Spleen (tissue), 7 donors: ENCODE measurements around the gene PTX3.

Source experiments
- POLR2A ChIP-seq, 3 donors: fragments of 450-650 bp; IDR thresholded peaks; one replicate each; pipeline ENCODE4 v1.5.1; 2017; ENCODE audit warnings: antibody characterized with exemption in 3 of 3, mild to moderate bottlenecking in 1 of 3
- TF ChIP-seq, protein P1 (sequence below), 11 experiments: fragments of 200-600 bp in 7 of 11; fragments of 450-650 bp in 4 of 11; sonication (generic) in 4 of 11; IDR thresholded peaks in 8 of 11; conservative IDR thresholded peaks in 3 of 11; 1 replicate in 7 of 11; 2 replicates in 4 of 11; pipeline versions ENCODE4 v1.4.0 to v1.8.0; 2016 to 2021; ENCODE audit warnings: antibody characterized with exemption in 11 of 11, inconsistent platforms in 4 of 11, mild to moderate bottlenecking in 1 of 11
- donor health status: DM: no; HTN: no; CAD: no; lungs with moderate emphysema.
- donor health status: DM: no; HTN: no; CAD: no.
- donor health status: DM: no; HTN: no; CAD: no.

- TF ChIP-seq, protein P1, sequence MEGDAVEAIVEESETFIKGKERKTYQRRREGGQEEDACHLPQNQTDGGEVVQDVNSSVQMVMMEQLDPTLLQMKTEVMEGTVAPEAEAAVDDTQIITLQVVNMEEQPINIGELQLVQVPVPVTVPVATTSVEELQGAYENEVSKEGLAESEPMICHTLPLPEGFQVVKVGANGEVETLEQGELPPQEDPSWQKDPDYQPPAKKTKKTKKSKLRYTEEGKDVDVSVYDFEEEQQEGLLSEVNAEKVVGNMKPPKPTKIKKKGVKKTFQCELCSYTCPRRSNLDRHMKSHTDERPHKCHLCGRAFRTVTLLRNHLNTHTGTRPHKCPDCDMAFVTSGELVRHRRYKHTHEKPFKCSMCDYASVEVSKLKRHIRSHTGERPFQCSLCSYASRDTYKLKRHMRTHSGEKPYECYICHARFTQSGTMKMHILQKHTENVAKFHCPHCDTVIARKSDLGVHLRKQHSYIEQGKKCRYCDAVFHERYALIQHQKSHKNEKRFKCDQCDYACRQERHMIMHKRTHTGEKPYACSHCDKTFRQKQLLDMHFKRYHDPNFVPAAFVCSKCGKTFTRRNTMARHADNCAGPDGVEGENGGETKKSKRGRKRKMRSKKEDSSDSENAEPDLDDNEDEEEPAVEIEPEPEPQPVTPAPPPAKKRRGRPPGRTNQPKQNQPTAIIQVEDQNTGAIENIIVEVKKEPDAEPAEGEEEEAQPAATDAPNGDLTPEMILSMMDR (IDR thresholded peaks at IDR 0.05 in 8 of 11, conservative IDR thresholded peaks at IDR 0.05 in 3 of 11): no peak
- TF ChIP-seq POLR2A (IDR thresholded peaks at IDR 0.05): no peak
These were observed 43.5 kb upstream of the PTX3 start for GRCh38 chr3:157393113-157393512.
